ENCODE results near the gene FZD8. TPM values are rescaled to one million over a fixed set of nuclear protein-coding genes. Genes with fewer than 3 reads are reported as not detected.

The FZD8 gene
- total and polyA plus RNA-seq, 7 donors: 0.92 to 15.8 (median 6.6) TPM

GRCh38 chr10:35642793-35643114 lies 658 bp upstream of the FZD8 start:
- Histone ChIP-seq H3K4me3 (peak overlapping the region; percentile 66 to 97 (median 78)), H3K27me3 (no peaks in the 10 kb centered on the region), H3K4me1 (peaks cover 0 to 41% (median 29%) of the 10 kb centered on the region in 4 donors), H3K36me3 (no peaks in the 10 kb centered on the region), H3K9me3 (no peaks in the 10 kb centered on the region), H3K27ac (peak overlapping the region; percentile 89 to 98 (median 92))
- TF ChIP-seq POLR2A (IDR thresholded peaks at IDR 0.05) (no peak), CTCF (IDR thresholded peaks at IDR 0.05) (no peak), EP300 (IDR thresholded peaks at IDR 0.05) (no peak), POLR2AphosphoS5 (IDR thresholded peaks at IDR 0.05) (no peak)
- DNase-seq: no peak
- intact Hi-C loops (cut with DNase I): loop anchor here (2.0 to 10.0 kb wide), 4 partner anchors 84 to 612 kb away; no protein-coding TSS in a partner anchor
- WGBS, 2 donors: 1% methylated on average over 17 of the region's 17 CpGs

DNA sequence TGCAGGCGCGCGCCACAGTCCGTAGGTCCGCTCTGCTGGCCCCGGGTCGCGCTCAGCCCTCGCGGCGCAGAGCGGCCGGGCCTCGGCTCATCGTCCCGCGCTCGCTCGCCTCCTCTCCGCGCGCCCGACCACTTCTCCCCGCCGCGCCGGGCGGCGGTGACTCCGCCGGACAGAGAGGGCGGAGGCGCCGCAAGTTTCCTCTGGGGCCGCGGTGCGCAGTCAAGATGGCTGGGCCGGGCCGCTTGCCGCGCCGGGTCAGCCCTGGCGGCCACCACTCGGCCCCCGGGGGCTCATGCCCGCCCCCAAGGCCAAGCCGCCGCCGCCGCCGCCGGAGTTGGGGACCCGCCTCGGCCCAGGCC lies 441 bp downstream of the FZD8 start:
- no peak for TF ChIP-seq POLR2AphosphoS5 (IDR thresholded peaks at IDR 0.05)
- no peak for TF ChIP-seq POLR2A (IDR thresholded peaks at IDR 0.05)
- no peak for TF ChIP-seq EP300 (IDR thresholded peaks at IDR 0.05)
- no peak for TF ChIP-seq CTCF (IDR thresholded peaks at IDR 0.05)
- DNase-seq: no peak
- 0 to 1% methylated on average over 54 of the region's 54 CpGs for WGBS, 2 donors
- H3K27me3 ChIP-seq: no peaks in the 10 kb centered on the region
- H3K36me3 ChIP-seq: no peaks in the 10 kb centered on the region
- H3K9me3 ChIP-seq: no peaks in the 10 kb centered on the region
- intact Hi-C loops (cut with DNase I): loop anchor here (2.0 to 10.0 kb wide), 5 partner anchors 85 to 613 kb away; no protein-coding TSS in a partner anchor
- peak overlapping the region; percentile 66 to 97 (median 78) for H3K4me3 ChIP-seq
- H3K4me1 ChIP-seq: peaks cover 0 to 49% (median 37%) of the 10 kb centered on the region in 4 donors
- peak overlapping the region; percentile 89 to 98 (median 92) for H3K27ac ChIP-seq

- H3K9me3 ChIP-seq: no peaks in the 10 kb centered on the region
- peak overlapping the region; percentile 66 to 97 (median 78) for H3K4me3 ChIP-seq
- intact Hi-C loops (cut with DNase I): loop anchor here (2.0 to 10.0 kb wide), 3 partner anchors 180 to 614 kb away; no protein-coding TSS in a partner anchor
- H3K36me3 ChIP-seq: no peaks in the 10 kb centered on the region
- DNase-seq: peak; percentile 82
- H3K27ac ChIP-seq: peak overlapping the region; percentile 89 to 98 (median 92)
- TF ChIP-seq POLR2AphosphoS5 (IDR thresholded peaks at IDR 0.05) (no peak), POLR2A (IDR thresholded peaks at IDR 0.05) (no peak), CTCF (IDR thresholded peaks at IDR 0.05) (no peak)
- 0 to 1% methylated on average over 72 of the region's 72 CpGs for WGBS, 2 donors
- peaks cover 0 to 54% (median 40%) of the 10 kb centered on the region in 4 donors for H3K4me1 ChIP-seq
- H3K27me3 ChIP-seq: no peaks in the 10 kb centered on the region
These were observed 983 bp downstream of the FZD8 start for GRCh38 chr10:35640951-35641675.

- H3K4me1 ChIP-seq: peaks cover 0 to 60% (median 46%) of the 10 kb centered on the region in 4 donors
- TF ChIP-seq CTCF (IDR thresholded peaks at IDR 0.05): peak in 3 of 4 experiments; percentile 5 to 31 (median 26)
- TF ChIP-seq POLR2AphosphoS5 (IDR thresholded peaks at IDR 0.05): peak in 1 of 4 donors; percentile 27
- no peak for TF ChIP-seq EP300 (IDR thresholded peaks at IDR 0.05)
- DNase-seq: peak; percentile 83
- no peaks in the 10 kb centered on the region for H3K9me3 ChIP-seq
- H3K27me3 ChIP-seq: no peaks in the 10 kb centered on the region
- intact Hi-C loops (cut with DNase I): loop anchor here (2.0 to 10.0 kb wide), 3 partner anchors 180 to 614 kb away; no protein-coding TSS in a partner anchor
- peak overlapping the region; percentile 63 to 82 (median 74) for H3K27ac ChIP-seq
- WGBS, 2 donors: 0 to 1% methylated on average over 53 of the region's 53 CpGs
- no peaks in the 10 kb centered on the region for H3K36me3 ChIP-seq
- H3K4me3 ChIP-seq: peak overlapping the region; percentile 38 to 97 (median 78)
These were observed 1.6 kb downstream of the FZD8 start for GRCh38 chr10:35640474-35640873.
